NCI-H446 treated with DMSO at 0.1 percent for 48 hours (cell line): ENCODE measurements around the gene GBP3.
"Not testable (repeated sequence)": the region's sequence is repeated elsewhere in the genome, so short reads cannot be mapped to it uniquely, and the experiment has no call there.

Experiments
- DNase-seq: peaks from one replicate; lab custom pipeline; 2025; lab: John Stamatoyannopoulos, UW

The GBP3 gene, protein sequence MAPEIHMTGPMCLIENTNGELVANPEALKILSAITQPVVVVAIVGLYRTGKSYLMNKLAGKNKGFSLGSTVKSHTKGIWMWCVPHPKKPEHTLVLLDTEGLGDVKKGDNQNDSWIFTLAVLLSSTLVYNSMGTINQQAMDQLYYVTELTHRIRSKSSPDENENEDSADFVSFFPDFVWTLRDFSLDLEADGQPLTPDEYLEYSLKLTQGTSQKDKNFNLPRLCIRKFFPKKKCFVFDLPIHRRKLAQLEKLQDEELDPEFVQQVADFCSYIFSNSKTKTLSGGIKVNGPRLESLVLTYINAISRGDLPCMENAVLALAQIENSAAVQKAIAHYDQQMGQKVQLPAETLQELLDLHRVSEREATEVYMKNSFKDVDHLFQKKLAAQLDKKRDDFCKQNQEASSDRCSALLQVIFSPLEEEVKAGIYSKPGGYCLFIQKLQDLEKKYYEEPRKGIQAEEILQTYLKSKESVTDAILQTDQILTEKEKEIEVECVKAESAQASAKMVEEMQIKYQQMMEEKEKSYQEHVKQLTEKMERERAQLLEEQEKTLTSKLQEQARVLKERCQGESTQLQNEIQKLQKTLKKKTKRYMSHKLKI

DNA sequence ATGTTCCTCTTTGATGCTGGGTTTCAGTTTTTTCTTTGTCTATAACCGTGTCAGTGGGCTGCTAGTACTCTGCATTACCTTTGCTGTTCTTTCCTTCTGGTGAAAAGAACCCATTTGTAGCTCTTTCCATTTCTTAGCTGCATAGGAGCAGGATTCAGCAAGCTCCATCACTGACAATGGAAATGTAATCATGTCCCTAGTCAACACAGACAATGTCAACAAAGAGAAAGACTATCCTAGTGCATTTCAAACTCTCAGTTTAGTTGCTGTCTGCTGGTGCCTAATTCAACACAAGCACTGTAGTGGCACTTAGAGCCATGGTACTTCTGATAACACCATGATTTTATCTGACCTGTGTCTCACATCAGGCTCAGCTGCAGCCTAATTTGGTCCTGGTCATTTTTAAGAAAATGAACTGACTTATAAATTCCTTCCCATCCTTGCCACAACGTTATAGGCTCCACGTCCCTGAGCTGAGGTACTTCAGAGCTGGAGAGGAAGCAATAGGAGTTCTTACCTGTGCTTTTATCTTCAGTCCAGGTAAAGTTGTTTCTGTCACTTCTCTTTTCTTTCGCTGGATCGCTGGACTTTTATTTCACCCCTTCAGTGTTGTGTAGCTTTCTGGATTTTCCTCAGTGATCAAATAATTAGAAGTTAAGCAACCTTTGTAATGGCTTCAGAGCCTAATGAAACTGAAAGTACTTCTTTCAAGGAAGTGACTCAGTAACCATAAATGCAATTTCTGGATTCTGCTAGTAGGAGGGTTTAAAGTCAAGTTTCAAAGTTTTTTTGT, at the start of gene GBP3:
TSS of gene GBP3 (minus strand) at position 700 of the 793 bp plus-strand sequence. CDS start 2,145 bp downstream, outside the sequence.
- DNase-seq: no peak

- DNase-seq: no peak
Measured at GRCh38 chr1:89070509-89070908, 47.8 kb upstream of the GBP3 start.

- DNase-seq: no peak
Measured at GRCh38 chr1:89069951-89070350, 47.3 kb upstream of the GBP3 start.

DNA sequence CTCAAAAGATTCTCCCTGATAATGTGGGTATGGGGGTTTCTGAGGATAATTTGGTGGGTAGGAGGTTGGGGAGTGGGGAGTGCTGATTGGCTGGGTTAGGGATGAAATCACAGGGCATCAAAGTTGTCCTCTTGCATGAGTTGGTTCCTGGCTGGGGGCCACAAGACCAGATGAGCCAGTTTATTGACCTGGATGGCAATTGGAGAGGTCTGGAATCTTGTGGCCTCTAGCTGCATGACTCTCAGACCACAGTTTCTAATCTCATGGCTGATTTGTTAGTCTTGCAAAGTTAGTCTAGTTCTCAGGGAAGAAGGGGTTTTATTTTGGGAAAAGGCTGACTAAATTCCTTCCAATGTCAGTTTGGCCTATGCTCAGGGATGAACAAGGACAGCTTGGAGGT, 45.6 kb upstream of the GBP3 start:
- DNase-seq: no peak

- DNase-seq: no peak
Measured at GRCh38 chr1:89065079-89065868, 42.6 kb upstream of the GBP3 start, which contains the start of gene GBP1. Gene GBP1 (minus strand): TSS chr1:89065208. CDS start chr1:89063234, 1,974 bp downstream.

DNA sequence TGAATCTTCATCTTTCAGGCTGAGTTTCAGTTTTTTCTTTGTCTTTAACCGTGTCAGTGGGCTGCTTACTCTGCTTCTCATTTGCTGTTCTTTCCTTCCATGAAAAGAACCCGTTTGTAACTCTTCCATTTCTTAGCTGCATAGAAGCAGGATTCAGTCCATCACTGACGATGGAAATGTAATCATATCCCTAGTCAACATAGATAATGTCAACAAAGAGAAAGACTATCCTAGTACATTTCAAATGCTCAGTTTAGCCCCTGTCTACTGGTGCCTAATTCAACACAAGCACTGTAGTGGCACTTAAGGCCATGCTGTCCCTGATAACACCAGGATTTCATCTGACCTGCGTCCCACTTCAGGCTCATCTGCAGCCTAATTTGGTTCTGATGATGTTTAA, 42.0 kb upstream of the GBP3 start:
- DNase-seq: no peak

- DNase-seq: no peak
Measured at GRCh38 chr1:89063094-89063493, 40.4 kb upstream of the GBP3 start.

DNA sequence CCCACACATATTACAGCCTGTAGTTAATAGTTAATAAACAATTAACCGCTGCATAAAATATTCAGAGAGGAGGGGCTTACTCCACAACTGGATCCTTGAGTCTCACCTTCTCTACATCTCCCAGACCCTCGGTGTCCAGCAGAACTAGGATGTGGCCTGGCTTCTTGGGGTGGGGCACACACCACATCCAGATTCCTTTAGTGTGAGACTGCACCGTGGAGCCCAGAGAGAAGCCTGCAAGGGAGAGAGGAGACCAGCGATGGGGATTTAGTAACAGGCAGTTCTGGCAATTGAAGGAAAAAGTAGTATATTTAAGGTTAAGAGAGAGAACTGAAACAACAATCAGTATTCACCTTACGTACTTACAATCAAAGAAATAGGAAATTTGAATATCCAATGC, 37.4 kb upstream of the GBP3 start:
- DNase-seq: no peak

GRCh38 chr1:89051955-89052312, 29.3 kb upstream of the GBP3 start:
- DNase-seq: no peak

- DNase-seq: no peak
Measured at GRCh38 chr1:89051300-89051954, 28.8 kb upstream of the GBP3 start.

GRCh38 chr1:89050649-89051033, 28.0 kb upstream of the GBP3 start:
- DNase-seq: no peak

DNA sequence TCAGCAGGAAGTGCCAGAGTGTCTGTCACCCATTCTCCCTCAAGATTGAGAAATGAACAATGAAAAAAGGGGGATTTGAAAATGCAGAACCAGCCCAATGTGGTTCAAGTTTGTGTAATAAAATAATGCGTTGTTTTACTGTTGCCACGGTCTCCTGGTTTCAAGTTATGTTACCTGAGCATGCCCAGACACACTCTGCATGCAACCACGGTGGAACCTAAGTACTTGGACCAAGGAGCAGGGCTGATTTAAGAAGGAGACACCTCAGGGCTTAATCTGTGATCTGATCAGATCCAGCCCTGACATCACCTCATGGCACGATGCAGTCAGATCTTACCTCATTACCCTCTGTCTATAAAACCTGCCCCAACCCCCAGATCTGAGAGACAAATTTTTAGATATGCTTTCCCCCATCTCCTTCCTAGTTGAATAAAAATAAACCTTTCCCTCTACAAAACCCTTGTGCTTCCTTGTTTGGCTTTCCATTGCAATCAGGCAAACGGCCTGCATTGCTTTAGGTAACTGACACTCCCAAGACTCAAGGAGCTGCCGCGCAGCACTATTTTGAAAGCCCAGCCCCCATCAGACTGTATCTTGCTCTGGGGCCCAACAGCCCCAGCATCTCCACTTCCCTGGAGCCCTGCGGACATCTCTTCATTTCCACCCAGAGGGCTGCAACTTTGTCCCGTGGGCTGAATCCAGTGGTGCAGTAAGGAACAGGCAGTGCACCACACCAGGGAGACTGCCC, 27.4 kb upstream of the GBP3 start:
- not testable (repeated sequence) for DNase-seq

- DNase-seq: not testable (repeated sequence)
Measured at GRCh38 chr1:89049187-89049586, 26.5 kb upstream of the GBP3 start.

DNA sequence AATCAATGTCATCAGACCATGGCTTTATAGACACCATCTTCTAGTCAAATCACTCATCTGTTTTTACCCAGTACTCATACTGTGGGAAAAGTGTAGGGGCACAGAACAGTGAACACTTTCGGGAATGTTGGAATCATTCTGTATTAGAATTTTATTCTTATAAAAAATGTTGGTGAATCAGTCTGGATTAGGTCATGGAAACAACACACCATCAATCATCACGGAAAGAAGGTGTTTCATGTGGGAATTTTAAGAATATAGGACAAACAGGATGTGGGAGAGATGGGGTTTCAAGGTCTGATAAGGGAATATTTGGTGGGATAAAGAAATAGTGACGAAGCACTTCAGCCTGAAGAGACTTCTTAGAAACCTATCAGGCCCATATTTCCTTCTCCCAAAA, 25.1 kb upstream of the GBP3 start:
- no peak for DNase-seq

- DNase-seq: not testable (repeated sequence)
Measured at GRCh38 chr1:89046318-89047183, 23.9 kb upstream of the GBP3 start.

DNA sequence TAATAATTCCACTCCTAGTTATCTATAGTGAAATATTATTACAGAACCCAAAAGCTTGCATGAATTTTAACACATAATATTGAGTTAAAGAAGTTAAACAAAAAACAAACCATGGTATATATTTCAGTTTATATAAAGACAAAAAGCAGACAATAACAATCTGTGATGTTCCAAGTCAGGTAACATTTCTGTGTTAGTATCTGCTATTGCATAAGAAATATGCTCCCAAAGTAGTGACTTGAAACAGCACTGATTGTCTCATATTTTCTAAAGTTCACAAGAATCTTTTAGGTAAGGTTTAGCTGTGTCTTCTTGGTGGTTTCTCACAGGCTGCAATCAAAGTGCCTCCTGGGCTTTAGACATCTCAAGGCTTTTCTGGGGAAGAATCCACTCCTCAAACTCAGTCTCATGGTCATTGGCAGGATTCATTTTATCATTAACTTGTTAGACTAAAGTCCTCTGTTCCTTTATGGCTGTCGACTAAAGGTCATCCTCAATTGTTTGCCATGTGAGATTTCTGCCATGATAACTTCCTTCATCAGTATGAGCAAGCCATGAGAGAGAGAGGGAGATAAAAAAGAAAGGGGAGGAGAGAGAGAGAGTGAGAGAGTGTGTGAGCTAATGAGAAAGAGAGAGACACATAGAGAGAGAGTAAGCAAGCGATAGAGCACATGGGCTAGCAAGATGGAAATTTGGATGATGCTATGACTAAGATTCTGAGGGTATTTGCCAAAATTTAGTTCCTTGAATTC, 22.5 kb upstream of the GBP3 start:
- DNase-seq: no peak

GRCh38 chr1:89043940-89044339, 21.3 kb upstream of the GBP3 start:
- DNase-seq: no peak

- DNase-seq: no peak
Measured at GRCh38 chr1:89042491-89042890, 19.8 kb upstream of the GBP3 start.

DNA sequence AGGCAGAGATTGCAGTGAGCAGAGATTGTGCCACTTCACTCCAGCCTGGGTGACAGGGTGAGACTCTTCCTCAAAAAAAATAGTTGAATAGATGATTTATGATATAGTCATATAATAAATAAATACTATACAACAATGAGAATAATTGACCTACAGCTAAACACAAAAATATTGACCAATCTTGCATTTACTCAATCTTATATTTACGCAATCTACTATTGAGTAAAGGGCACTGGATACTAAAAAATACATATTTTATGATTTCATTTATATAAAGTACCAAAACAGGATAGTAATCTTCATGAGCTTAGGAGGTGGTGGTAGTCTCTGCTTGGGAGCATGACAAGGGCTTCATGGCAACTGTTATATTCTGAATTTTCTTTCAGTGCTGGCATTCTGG, 19.1 kb upstream of the GBP3 start:
- DNase-seq: no peak
